ENCODE data around the gene ARL6IP5. TPM values are rescaled to one million over a fixed set of nuclear protein-coding genes. Genes with fewer than 3 reads are reported as not detected.
A peak's percentile ranks its signal among the peaks of the same experiment; 100 is the strongest.

The ARL6IP5 gene
- total RNA-seq: 100 to 1,000 TPM; 112 to 118 TPM
- 163 to 278 reads per million in 2 donors for total RNA-seq

- DNase-seq: peak; percentile 77 to 84 (median 79)
- peak; percentile 73 for ATAC-seq
- H3K9me3 ChIP-seq (ENCODE audit: control insufficient read depth, low read length, poor library complexity, severe bottlenecking): no peaks in the 10 kb centered on the region
- H3K27me3 Mint-ChIP-seq: no peaks in the 10 kb centered on the region
- peak within 1 kb of the TSS; percentile 96 for H3K4me3 Mint-ChIP-seq
- peaks cover 47% of the 10 kb centered on the region for H3K4me1 Mint-ChIP-seq
- peaks cover 4% of the 10 kb centered on the region for H3K36me3 Mint-ChIP-seq (ENCODE audit: low read depth)
- peak within 1 kb of the TSS; percentile 97 for H3K27ac Mint-ChIP-seq
Measured at GRCh38 chr3:69084326-69085167, at the start of gene ARL6IP5. Gene ARL6IP5 (plus strand): TSS chr3:69084937. CDS start chr3:69085048, 111 bp downstream.

- no peaks in the 10 kb centered on the region for H3K9me3 ChIP-seq (ENCODE audit: control insufficient read depth, low read length, poor library complexity, severe bottlenecking)
- DNase-seq: no peak
- no peak for ATAC-seq
- no peaks in the 10 kb centered on the region for H3K27me3 Mint-ChIP-seq
- H3K4me3 Mint-ChIP-seq: no peak overlapping the region
- peaks cover 11% of the 10 kb centered on the region for H3K36me3 Mint-ChIP-seq (ENCODE audit: low read depth)
- H3K4me1 Mint-ChIP-seq: peaks cover 26% of the 10 kb centered on the region
- H3K27ac Mint-ChIP-seq: peak overlapping the region; percentile 29
Measured at GRCh38 chr3:69044608-69045007, 40.1 kb upstream of the ARL6IP5 start.

GRCh38 chr3:69048990-69049389, 35.7 kb upstream of the ARL6IP5 start:
- H3K36me3 Mint-ChIP-seq (ENCODE audit: low read depth): peaks cover 2% of the 10 kb centered on the region
- H3K4me3 Mint-ChIP-seq: peak overlapping the region; percentile 25
- no peaks in the 10 kb centered on the region for H3K27me3 Mint-ChIP-seq
- no peaks in the 10 kb centered on the region for H3K9me3 ChIP-seq (ENCODE audit: control insufficient read depth, low read length, poor library complexity, severe bottlenecking)
- DNase-seq (no peak), ATAC-seq (no peak)
- H3K27ac Mint-ChIP-seq: no peak overlapping the region
- peaks cover 40% of the 10 kb centered on the region for H3K4me1 Mint-ChIP-seq

- Mint-ChIP-seq H3K27me3 (no peaks in the 10 kb centered on the region), H3K36me3 (ENCODE audit: low read depth) (peaks cover 4% of the 10 kb centered on the region), H3K4me3 (peak within 1 kb of the TSS; percentile 96), H3K4me1 (peaks cover 35% of the 10 kb centered on the region), H3K27ac (peak within 1 kb of the TSS; percentile 99)
- ATAC-seq (peak; percentile 91), DNase-seq (peak; percentile 92 to 95 (median 94))
- H3K9me3 ChIP-seq (ENCODE audit: control insufficient read depth, low read length, poor library complexity, severe bottlenecking): no peaks in the 10 kb centered on the region
Measured at GRCh38 chr3:69051756-69052471, 32.8 kb upstream of the ARL6IP5 start, which contains the start of gene TMF1. Gene TMF1 (minus strand): TSS chr3:69052333. CDS start chr3:69052086, 247 bp downstream.

GRCh38 chr3:69052472-69052898, 32.3 kb upstream of the ARL6IP5 start:
- Mint-ChIP-seq H3K36me3 (ENCODE audit: low read depth) (peaks cover 4% of the 10 kb centered on the region), H3K27ac (peak overlapping the region; percentile 99), H3K4me3 (peak overlapping the region; percentile 96), H3K27me3 (no peaks in the 10 kb centered on the region), H3K4me1 (peaks cover 32% of the 10 kb centered on the region)
- ATAC-seq: peak; percentile 5
- no peaks in the 10 kb centered on the region for H3K9me3 ChIP-seq (ENCODE audit: control insufficient read depth, low read length, poor library complexity, severe bottlenecking)
- DNase-seq: no peak

- Mint-ChIP-seq H3K4me1 (peaks cover 24% of the 10 kb centered on the region), H3K27ac (peak overlapping the region; percentile 87), H3K36me3 (ENCODE audit: low read depth) (peaks cover 6% of the 10 kb centered on the region), H3K27me3 (no peaks in the 10 kb centered on the region), H3K4me3 (peak overlapping the region; percentile 43)
- H3K9me3 ChIP-seq (ENCODE audit: control insufficient read depth, low read length, poor library complexity, severe bottlenecking): no peaks in the 10 kb centered on the region
- no peak for DNase-seq
- peak; percentile 98 for ATAC-seq
Measured at GRCh38 chr3:69058180-69058946, 26.4 kb upstream of the ARL6IP5 start.

- Mint-ChIP-seq H3K4me1 (peaks cover 26% of the 10 kb centered on the region), H3K4me3 (peak overlapping the region; percentile 43), H3K27me3 (no peaks in the 10 kb centered on the region), H3K27ac (peak overlapping the region; percentile 87), H3K36me3 (ENCODE audit: low read depth) (peaks cover 6% of the 10 kb centered on the region)
- ATAC-seq: no peak
- H3K9me3 ChIP-seq (ENCODE audit: control insufficient read depth, low read length, poor library complexity, severe bottlenecking): no peaks in the 10 kb centered on the region
- DNase-seq: no peak
Measured at GRCh38 chr3:69058947-69059224, 25.9 kb upstream of the ARL6IP5 start.

GRCh38 chr3:69059688-69060087, 25.0 kb upstream of the ARL6IP5 start:
- Mint-ChIP-seq H3K4me3 (no peak overlapping the region), H3K27me3 (no peaks in the 10 kb centered on the region), H3K27ac (peak overlapping the region; percentile 87), H3K4me1 (peaks cover 29% of the 10 kb centered on the region), H3K36me3 (ENCODE audit: low read depth) (peaks cover 6% of the 10 kb centered on the region)
- ATAC-seq: no peak
- H3K9me3 ChIP-seq (ENCODE audit: control insufficient read depth, low read length, poor library complexity, severe bottlenecking): no peaks in the 10 kb centered on the region
- DNase-seq: no peak

GRCh38 chr3:69063636-69064035, 21.1 kb upstream of the ARL6IP5 start:
- Mint-ChIP-seq H3K4me3 (peak overlapping the region; percentile 78), H3K36me3 (ENCODE audit: low read depth) (peaks cover 4% of the 10 kb centered on the region), H3K27ac (peak overlapping the region; percentile 95), H3K27me3 (no peaks in the 10 kb centered on the region), H3K4me1 (peaks cover 31% of the 10 kb centered on the region)
- no peaks in the 10 kb centered on the region for H3K9me3 ChIP-seq (ENCODE audit: control insufficient read depth, low read length, poor library complexity, severe bottlenecking)
- DNase-seq (no peak), ATAC-seq (peak; percentile 51)

- Mint-ChIP-seq H3K4me3 (peak overlapping the region; percentile 57), H3K36me3 (ENCODE audit: low read depth) (peaks cover 4% of the 10 kb centered on the region), H3K27ac (peak overlapping the region; percentile 95), H3K27me3 (no peaks in the 10 kb centered on the region), H3K4me1 (peaks cover 19% of the 10 kb centered on the region)
- DNase-seq (no peak), ATAC-seq (peak; percentile 90)
- no peaks in the 10 kb centered on the region for H3K9me3 ChIP-seq (ENCODE audit: control insufficient read depth, low read length, poor library complexity, severe bottlenecking)
Measured at GRCh38 chr3:69065318-69065964, 19.3 kb upstream of the ARL6IP5 start.

- H3K27me3 Mint-ChIP-seq: no peaks in the 10 kb centered on the region
- no peak overlapping the region for H3K4me3 Mint-ChIP-seq
- no peaks in the 10 kb centered on the region for H3K9me3 ChIP-seq (ENCODE audit: control insufficient read depth, low read length, poor library complexity, severe bottlenecking)
- peaks cover 9% of the 10 kb centered on the region for H3K36me3 Mint-ChIP-seq (ENCODE audit: low read depth)
- peak overlapping the region; percentile 95 for H3K27ac Mint-ChIP-seq
- H3K4me1 Mint-ChIP-seq: peaks cover 22% of the 10 kb centered on the region
- no peak for DNase-seq
- no peak for ATAC-seq
Measured at GRCh38 chr3:69066121-69066520, 18.6 kb upstream of the ARL6IP5 start.

- H3K9me3 ChIP-seq (ENCODE audit: control insufficient read depth, low read length, poor library complexity, severe bottlenecking): no peaks in the 10 kb centered on the region
- Mint-ChIP-seq H3K27me3 (no peaks in the 10 kb centered on the region), H3K4me1 (peaks cover 25% of the 10 kb centered on the region), H3K4me3 (peak overlapping the region; percentile 19), H3K27ac (peak overlapping the region; percentile 79), H3K36me3 (ENCODE audit: low read depth) (peaks cover 13% of the 10 kb centered on the region)
- no peak for DNase-seq
- ATAC-seq: no peak
Measured at GRCh38 chr3:69072928-69073327, 11.8 kb upstream of the ARL6IP5 start.

All from T-helper 17 cell (primary cell).